HepG2 (cell line): Measurements from ENCODE around the gene INTS15. TPM values are rescaled to one million over a fixed set of nuclear protein-coding genes. Genes with fewer than 3 reads are reported as not detected.

Experiments
- HES4 ChIP-seq: sonication (generic); formaldehyde crosslinking; IDR thresholded peaks from 2 replicates; pipeline ENCODE4 v1.9.0; 2021; ENCODE audit warnings: mild to moderate bottlenecking, missing genetic modification reagents, borderline replicate concordance
- JDP2 ChIP-seq: sonication (generic); formaldehyde crosslinking; IDR thresholded peaks from 2 replicates; pipeline ENCODE4 v1.8.1; 2022; ENCODE audit warnings: missing genetic modification reagents, borderline replicate concordance
- KLF12 ChIP-seq: sonication (generic); formaldehyde crosslinking; IDR thresholded peaks from 2 replicates; pipeline ENCODE4 v1.4.0; 2020; ENCODE audit warnings: missing genetic modification reagents, borderline replicate concordance
- TMF1 ChIP-seq: sonication (generic); formaldehyde crosslinking; IDR thresholded peaks from 2 replicates; pipeline ENCODE4 v1.8.1; 2022; ENCODE audit warnings: low read depth, missing genetic modification reagents
- ZBTB3 ChIP-seq: sonication (generic); formaldehyde crosslinking; IDR thresholded peaks from 2 replicates; pipeline ENCODE4 v1.4.0; 2020; ENCODE audit warnings: low read depth, mild to moderate bottlenecking, moderate library complexity, missing genetic modification reagents, borderline replicate concordance
- ZNF317 ChIP-seq: sonication (generic); formaldehyde crosslinking; IDR thresholded peaks from 2 replicates; pipeline ENCODE4 v1.5.0; 2020; ENCODE audit warnings: mild to moderate bottlenecking, missing genetic modification reagents
- ZNF432 ChIP-seq: sonication (generic); formaldehyde crosslinking; IDR thresholded peaks from 2 replicates; pipeline ENCODE4 v1.5.0; 2020; ENCODE audit warnings: missing genetic modification reagents, mild to moderate bottlenecking, borderline replicate concordance
- ZNF660 ChIP-seq: sonication (generic); formaldehyde crosslinking; IDR thresholded peaks from 2 replicates; pipeline ENCODE4 v1.5.1; 2020; ENCODE audit warnings: mild to moderate bottlenecking, low read depth, missing genetic modification reagents, borderline replicate concordance
- ZNF672 ChIP-seq: sonication (generic); formaldehyde crosslinking; IDR thresholded peaks from 2 replicates; pipeline ENCODE4 v1.8.1; 2022; ENCODE audit warnings: missing genetic modification reagents
- ZZZ3 ChIP-seq: sonication (generic); formaldehyde crosslinking; IDR thresholded peaks from 2 replicates; pipeline ENCODE4 v1.4.0; 2020; ENCODE audit warnings: missing genetic modification reagents, mild to moderate bottlenecking, borderline replicate concordance
- polyA plus RNA-seq, 8 experiments: library from polyadenylated mRNA; depleted of rRNA in 3 of 8; stranded (reverse) in 7 of 8; unstranded in 1 of 8; fragments of >200 nt; fragmentation: Illumina TruSeq in 4 of 8; extraction: Trizol in 4 of 8; gene quantifications; 2 replicates each; pipeline versions ENCODE4 v1.2.1 to v1.2.3, GENCODE V29; 2011 to 2016; ENCODE audit warnings: low read depth in 4 of 8, missing spikeins in 1 of 8, mixed read lengths in 1 of 8; ENCODE audit not compliant: insufficient read depth in 1 of 8
- total RNA-seq, 5 experiments: library from RNA; depleted of rRNA; stranded (reverse); fragments of >200 nt; fragmentation: Illumina TruSeq; extraction: Trizol; gene quantifications; 2 replicates each; pipeline ENCODE4 v1.2.3, GENCODE V29; 2016; ENCODE audit warnings: low read depth in 1 of 5
- TF ChIP-seq, protein P1 (sequence below): sonication (generic); formaldehyde crosslinking; IDR thresholded peaks from 2 replicates; pipeline ENCODE4 v1.5.1; 2020; ENCODE audit warnings: mild to moderate bottlenecking, missing genetic modification reagents, borderline replicate concordance
- TF ChIP-seq, protein P2 (sequence below), 2 experiments: sonication (generic) in 1 of 2; formaldehyde crosslinking in 1 of 2; IDR thresholded peaks; 2 replicates each; pipeline versions ENCODE4 v1.6.1 to v1.9.0; 2014 to 2022; ENCODE audit warnings: antibody characterized with exemption in 1 of 2, borderline replicate concordance in 1 of 2, inconsistent platforms in 1 of 2, low read depth in 1 of 2, missing genetic modification reagents in 1 of 2
- TF ChIP-seq, protein P3 (sequence below): sonication (generic); formaldehyde crosslinking; IDR thresholded peaks from 2 replicates; pipeline ENCODE4 v1.4.0; 2020; ENCODE audit warnings: missing genetic modification reagents, borderline replicate concordance

INTS15 gene
- total and polyA plus RNA-seq, 2 of the 13 experiments (the other 11 are each of a cell fraction or from before 2014, with no cell fraction given): 16.3 to 25.7 TPM

DNA sequence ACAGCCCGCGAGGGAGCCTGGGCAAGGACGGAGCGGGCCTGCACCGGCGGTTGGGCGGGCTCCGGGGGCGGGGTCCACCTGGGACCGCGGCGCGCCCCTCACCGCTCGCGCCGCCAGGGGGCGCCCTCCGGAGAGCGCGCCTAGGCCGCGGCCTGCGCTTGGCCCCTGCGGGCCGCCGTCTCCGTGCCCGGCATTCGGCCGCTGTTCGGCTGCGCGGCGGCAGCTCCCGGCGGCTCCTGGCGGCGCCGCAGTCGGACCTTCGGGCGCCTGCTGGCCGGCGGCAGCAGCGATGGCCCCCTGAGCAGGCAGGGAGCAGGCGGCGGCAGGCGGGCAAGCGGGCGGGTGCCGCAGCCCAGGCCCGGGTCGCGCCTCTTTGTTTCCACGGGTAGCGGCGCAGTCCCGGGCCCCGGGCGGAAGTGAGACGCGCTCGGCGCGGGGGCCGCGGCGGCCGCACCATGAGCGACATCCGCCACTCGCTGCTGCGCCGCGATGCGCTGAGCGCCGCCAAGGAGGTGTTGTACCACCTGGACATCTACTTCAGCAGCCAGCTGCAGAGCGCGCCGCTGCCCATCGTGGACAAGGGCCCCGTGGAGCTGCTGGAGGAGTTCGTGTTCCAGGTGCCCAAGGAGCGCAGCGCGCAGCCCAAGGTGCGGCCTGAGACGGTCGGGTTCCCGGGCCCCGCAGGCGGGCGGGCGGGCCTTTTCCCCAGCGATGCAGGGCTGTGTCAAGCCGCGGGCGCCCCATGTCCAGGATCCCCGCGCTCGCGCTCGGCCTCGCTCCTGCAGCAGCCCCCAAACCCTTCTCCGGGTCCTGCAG, at the start of gene INTS15 (continued):
- TF ChIP-seq JDP2 (CRISPR knock-in tag): no peak
- TF ChIP-seq ZNF432: no peak
- TF ChIP-seq TMF1: peak; percentile 89
- TF ChIP-seq, protein P1, sequence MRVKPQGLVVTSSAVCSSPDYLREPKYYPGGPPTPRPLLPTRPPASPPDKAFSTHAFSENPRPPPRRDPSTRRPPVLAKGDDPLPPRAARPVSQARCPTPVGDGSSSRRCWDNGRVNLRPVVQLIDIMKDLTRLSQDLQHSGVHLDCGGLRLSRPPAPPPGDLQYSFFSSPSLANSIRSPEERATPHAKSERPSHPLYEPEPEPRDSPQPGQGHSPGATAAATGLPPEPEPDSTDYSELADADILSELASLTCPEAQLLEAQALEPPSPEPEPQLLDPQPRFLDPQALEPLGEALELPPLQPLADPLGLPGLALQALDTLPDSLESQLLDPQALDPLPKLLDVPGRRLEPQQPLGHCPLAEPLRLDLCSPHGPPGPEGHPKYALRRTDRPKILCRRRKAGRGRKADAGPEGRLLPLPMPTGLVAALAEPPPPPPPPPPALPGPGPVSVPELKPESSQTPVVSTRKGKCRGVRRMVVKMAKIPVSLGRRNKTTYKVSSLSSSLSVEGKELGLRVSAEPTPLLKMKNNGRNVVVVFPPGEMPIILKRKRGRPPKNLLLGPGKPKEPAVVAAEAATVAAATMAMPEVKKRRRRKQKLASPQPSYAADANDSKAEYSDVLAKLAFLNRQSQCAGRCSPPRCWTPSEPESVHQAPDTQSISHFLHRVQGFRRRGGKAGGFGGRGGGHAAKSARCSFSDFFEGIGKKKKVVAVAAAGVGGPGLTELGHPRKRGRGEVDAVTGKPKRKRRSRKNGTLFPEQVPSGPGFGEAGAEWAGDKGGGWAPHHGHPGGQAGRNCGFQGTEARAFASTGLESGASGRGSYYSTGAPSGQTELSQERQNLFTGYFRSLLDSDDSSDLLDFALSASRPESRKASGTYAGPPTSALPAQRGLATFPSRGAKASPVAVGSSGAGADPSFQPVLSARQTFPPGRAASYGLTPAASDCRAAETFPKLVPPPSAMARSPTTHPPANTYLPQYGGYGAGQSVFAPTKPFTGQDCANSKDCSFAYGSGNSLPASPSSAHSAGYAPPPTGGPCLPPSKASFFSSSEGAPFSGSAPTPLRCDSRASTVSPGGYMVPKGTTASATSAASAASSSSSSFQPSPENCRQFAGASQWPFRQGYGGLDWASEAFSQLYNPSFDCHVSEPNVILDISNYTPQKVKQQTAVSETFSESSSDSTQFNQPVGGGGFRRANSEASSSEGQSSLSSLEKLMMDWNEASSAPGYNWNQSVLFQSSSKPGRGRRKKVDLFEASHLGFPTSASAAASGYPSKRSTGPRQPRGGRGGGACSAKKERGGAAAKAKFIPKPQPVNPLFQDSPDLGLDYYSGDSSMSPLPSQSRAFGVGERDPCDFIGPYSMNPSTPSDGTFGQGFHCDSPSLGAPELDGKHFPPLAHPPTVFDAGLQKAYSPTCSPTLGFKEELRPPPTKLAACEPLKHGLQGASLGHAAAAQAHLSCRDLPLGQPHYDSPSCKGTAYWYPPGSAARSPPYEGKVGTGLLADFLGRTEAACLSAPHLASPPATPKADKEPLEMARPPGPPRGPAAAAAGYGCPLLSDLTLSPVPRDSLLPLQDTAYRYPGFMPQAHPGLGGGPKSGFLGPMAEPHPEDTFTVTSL (CRISPR knock-in tag): no peak
- TF ChIP-seq, protein P2, sequence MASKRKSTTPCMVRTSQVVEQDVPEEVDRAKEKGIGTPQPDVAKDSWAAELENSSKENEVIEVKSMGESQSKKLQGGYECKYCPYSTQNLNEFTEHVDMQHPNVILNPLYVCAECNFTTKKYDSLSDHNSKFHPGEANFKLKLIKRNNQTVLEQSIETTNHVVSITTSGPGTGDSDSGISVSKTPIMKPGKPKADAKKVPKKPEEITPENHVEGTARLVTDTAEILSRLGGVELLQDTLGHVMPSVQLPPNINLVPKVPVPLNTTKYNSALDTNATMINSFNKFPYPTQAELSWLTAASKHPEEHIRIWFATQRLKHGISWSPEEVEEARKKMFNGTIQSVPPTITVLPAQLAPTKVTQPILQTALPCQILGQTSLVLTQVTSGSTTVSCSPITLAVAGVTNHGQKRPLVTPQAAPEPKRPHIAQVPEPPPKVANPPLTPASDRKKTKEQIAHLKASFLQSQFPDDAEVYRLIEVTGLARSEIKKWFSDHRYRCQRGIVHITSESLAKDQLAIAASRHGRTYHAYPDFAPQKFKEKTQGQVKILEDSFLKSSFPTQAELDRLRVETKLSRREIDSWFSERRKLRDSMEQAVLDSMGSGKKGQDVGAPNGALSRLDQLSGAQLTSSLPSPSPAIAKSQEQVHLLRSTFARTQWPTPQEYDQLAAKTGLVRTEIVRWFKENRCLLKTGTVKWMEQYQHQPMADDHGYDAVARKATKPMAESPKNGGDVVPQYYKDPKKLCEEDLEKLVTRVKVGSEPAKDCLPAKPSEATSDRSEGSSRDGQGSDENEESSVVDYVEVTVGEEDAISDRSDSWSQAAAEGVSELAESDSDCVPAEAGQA (IDR thresholded peaks at IDR 0.05; ENCODE audit: low read depth): no peak
- TF ChIP-seq, protein P2 (CRISPR knock-in tag; IDR thresholded peaks at IDR 0.05; ENCODE audit: borderline replicate concordance): peak; percentile 64; the same call in 1 of the 2 replicates
- no peak for TF ChIP-seq ZNF317 (CRISPR knock-in tag)
- TF ChIP-seq, protein P3, sequence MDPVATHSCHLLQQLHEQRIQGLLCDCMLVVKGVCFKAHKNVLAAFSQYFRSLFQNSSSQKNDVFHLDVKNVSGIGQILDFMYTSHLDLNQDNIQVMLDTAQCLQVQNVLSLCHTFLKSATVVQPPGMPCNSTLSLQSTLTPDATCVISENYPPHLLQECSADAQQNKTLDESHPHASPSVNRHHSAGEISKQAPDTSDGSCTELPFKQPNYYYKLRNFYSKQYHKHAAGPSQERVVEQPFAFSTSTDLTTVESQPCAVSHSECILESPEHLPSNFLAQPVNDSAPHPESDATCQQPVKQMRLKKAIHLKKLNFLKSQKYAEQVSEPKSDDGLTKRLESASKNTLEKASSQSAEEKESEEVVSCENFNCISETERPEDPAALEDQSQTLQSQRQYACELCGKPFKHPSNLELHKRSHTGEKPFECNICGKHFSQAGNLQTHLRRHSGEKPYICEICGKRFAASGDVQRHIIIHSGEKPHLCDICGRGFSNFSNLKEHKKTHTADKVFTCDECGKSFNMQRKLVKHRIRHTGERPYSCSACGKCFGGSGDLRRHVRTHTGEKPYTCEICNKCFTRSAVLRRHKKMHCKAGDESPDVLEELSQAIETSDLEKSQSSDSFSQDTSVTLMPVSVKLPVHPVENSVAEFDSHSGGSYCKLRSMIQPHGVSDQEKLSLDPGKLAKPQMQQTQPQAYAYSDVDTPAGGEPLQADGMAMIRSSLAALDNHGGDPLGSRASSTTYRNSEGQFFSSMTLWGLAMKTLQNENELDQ (CRISPR knock-in tag): no peak
- no peak for TF ChIP-seq ZNF660
- TF ChIP-seq ZNF672 (CRISPR knock-in tag): no peak; the same call in 1 of the 2 replicates
- TF ChIP-seq ZBTB3 (CRISPR knock-in tag): no peak
- TF ChIP-seq HES4 (CRISPR knock-in tag): 0 out of 2 replicates have a peak, but pooled peaks have one; percentile 43
- TF ChIP-seq ZZZ3 (CRISPR knock-in tag): no peak
- TF ChIP-seq KLF12 (CRISPR knock-in tag): peak; percentile 63; the same call in 1 of the 2 replicates
